Cerebellar cortex (tissue), 1 donor: ENCODE results near the gene RNU6-7.

ENCODE experiments used
- DNase-seq: peaks from one replicate; pipeline ENCODE4 v3.0.0-alpha.2; 2015; ENCODE audit warnings: low spot score

RNU6-7 gene

GRCh38 chr14:32201816-32202490, at the start of gene RNU6-7:
TSS of gene RNU6-7 (plus strand) at chr14:32202045.
- peak; percentile 80 for DNase-seq

- DNase-seq = no peak
These were observed 35.8 kb upstream of the RNU6-7 start for GRCh38 chr14:32166029-32166428.

DNA sequence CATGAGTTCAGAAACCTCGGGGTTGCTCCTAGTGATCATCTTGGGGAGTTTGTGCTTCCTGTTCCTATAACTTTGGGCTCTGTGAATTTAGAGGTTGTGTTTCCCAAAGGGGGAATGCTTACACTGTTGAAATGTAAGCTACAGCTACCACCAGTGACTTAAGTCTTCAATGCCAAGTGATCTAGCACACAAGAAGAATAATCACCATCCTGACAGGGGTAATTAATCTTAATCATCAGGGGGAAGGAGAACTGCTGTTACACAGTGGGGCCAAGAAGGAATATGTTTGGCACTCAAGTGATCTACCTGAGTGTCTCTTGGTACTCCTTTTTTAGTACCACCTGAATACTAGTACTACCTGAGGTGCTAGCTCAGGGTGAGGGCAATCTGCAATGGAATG, 34.9 kb upstream of the RNU6-7 start:
- no peak for DNase-seq

GRCh38 chr14:32167907-32168306, 33.9 kb upstream of the RNU6-7 start:
- no peak for DNase-seq

DNA sequence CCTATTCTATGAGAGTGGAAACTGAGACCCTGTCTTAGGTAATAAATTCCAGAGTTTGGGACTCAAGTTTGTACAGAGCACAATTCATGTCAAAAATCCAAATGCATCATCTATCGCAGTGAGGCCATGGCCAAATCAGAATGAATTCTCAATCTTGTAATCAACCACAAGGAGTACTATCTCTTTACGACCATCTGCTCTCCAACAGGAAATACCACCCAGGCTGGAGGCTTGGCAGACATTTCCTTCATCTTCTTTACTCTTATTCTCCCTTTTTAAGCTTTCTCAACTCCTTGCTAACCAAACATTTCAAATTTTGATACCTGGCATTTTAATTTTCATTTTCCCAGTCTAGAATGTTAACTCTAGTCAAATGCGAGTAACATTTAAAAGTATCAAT, 32.7 kb upstream of the RNU6-7 start:
- no peak for DNase-seq

DNA sequence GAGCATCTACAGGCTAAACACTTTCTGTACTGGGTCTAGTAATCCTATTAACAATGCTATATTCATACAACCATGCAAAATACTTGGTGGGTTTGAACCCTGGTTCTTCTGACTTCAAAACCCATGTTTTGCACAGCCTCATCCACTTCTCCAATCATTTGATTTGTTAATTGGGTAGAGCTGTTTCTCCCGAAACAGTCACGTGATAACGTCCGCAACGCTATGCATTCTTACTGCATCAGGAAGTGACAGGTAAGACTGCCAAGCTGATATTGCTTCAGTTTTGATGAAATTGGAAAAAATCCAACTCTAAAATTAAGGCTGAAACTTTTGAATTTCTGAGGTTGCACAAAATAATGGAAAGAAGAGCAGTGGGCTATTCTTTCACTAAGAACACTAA, 30.4 kb upstream of the RNU6-7 start:
- no peak for DNase-seq

GRCh38 chr14:32183151-32184058, 18.4 kb upstream of the RNU6-7 start:
- no peak for DNase-seq

DNA sequence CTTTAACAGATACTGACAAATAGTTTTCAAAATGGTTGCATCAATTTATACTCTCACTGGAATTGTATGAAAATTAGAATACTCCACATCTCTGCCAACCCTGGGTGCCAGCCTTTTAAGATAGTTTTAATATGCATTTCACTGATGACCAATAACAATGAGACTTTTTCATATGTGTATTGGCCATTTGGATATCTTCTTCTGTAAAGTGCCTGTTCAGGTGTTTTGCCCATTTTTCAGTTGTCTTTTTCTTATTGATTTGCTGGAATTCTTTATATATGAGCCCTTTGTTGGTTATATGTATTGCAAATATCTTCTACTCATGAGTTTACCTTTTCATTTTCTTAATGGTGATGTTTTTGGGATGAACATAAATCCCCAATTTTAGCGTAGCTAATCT, 16.7 kb upstream of the RNU6-7 start:
- DNase-seq = no peak

GRCh38 chr14:32186248-32186647, 15.6 kb upstream of the RNU6-7 start:
- no peak for DNase-seq

- DNase-seq = no peak
These were observed 12.0 kb upstream of the RNU6-7 start for GRCh38 chr14:32189811-32190210.

DNA sequence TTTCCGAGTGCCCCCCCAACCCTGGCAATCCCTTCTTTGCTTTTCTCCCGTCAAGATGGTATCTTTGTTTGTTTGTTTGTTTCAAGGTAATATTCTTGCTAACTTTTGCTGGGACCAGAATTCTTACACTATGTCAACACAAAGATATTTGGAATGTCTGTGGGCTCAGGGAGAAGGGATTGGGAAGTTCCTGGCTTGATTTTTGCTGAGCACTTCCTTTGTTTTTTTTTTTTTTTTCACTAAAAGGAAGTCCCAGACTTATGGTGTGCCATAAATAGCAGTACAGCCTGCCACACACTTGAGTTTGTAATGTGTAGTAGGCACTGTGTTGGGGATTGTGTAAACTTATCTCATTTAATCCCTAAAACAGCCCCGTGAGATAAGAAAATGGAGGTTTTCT, 11.2 kb upstream of the RNU6-7 start:
- DNase-seq = no peak

DNA sequence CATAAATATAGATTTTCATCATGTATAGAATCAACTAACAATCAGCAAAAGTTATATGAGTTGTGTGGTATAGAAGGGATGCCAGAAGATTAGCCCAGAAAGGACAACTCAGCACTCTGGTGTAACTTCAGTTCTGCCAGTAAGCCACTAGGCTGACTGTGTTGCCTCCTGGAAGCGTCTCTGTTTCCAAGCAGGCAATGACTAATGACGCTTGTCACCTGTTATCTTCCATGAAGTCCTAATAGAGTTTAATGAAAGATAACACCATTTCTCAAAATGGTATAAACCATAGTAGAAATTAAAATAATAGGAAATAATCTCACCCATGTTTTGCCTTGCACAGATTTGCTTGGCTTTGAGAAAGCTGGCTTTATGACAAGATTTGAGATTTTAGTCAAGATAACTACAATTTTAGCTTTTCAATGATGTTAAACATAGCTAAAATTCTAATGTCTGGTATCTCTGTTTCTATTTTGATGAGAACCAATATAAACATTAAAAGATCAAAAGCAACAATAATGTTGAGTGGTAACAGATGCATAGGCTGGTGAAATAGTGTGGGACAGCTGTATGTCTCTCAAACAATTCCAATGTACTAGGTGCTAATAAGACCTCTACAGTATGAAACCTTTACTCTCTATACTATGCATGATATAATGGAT, 9.0 kb upstream of the RNU6-7 start:
- DNase-seq = no peak

GRCh38 chr14:32193532-32193931, 8.3 kb upstream of the RNU6-7 start:
- DNase-seq = no peak

- DNase-seq = no peak
These were observed 6.2 kb upstream of the RNU6-7 start for GRCh38 chr14:32195636-32196035.

DNA sequence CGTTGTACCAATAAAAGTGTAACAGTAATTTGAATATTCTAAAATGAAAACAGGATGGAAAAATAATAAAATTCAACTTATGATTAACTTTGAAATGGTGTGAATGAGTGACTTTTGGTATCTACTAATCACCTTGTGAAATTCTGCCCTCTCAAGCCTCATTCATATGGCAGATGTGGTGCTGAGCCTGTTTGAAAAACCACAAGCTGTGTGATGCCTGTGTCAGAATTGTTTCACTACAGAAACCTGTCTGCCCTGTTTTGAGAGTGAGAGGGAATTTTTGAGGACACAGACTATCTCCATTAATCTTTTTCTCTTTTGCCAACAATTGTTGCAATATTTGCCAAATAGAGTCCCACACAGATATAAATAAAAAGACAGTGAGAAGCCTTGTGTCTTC, 3.9 kb upstream of the RNU6-7 start:
- DNase-seq = no peak

GRCh38 chr14:32200368-32201192, 1.3 kb upstream of the RNU6-7 start:
- DNase-seq = no peak

DNA sequence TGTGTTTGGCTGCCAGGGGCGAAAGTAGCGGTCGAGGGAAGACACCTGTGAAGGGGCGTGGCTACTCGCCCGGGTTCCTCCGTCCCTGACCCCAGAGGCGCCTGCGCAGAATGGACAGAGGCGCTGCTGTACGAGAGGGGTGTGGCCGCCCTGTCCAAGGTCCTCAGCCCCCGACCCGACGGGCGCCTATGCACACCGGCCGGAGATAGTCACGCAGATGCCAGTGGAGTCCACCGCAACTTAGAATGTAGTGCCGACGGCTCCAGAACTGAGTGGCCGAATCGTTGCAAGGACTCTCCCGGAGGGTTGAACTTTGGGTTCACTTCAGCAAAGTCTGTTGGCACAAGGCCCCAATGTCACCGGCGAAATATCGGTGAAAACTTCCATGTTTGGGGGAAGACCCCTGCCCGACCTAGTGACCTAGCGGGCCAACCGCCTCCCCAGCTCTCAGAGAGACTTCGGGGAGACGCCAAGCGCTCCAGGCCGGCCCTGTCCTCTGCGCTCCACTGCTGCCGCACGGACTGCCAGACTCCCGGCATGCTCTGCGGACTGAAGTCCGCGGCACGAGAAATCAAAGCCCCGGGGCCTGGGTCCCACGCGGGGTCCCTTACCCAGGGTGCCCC, 541 bp upstream of the RNU6-7 start:
- DNase-seq = peak; percentile 90

GRCh38 chr14:32202491-32202997, 699 bp downstream of the RNU6-7 start:
- DNase-seq = peak; percentile 80

GRCh38 chr14:32202998-32203882, 1.4 kb downstream of the RNU6-7 start, which contains the start of gene RNU6-8:
TSS of gene RNU6-8 (minus strand) at chr14:32203269.
- DNase-seq = peak; percentile 94

DNA sequence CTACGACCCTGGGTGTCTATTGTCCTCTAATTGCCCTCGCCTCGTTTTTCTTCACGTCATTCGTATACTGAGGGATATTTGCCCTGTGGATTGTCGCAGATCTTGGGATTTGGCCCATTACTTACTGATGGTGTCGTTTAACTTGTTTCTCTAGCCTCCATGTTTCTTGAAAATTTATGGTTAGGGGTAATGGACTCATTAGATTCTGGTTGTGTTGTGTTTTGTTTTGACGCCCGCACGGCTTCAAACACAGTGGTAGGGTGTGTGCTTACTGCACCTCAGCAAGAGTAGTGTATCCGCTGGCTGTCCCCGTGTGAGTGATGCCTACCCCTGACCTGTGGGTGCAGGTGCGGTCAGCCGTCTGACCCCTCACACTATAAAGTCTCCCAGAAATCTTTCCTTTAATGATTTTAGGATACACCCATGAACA, 2.1 kb downstream of the RNU6-7 start:
- DNase-seq = peak; percentile 62
